COLO829 (cell line): ENCODE results near the gene CHKA.

Source experiments
- DNase-seq: peaks from one replicate; pipeline ENCODE4 v3.0.0; 2012; ENCODE audit warnings: low spot score

CHKA gene

GRCh38 chr11:68044145-68044813, 76.9 kb downstream of the CHKA start:
- no peak for DNase-seq

GRCh38 chr11:68043349-68044144, 77.6 kb downstream of the CHKA start:
- no peak for DNase-seq

GRCh38 chr11:68043029-68043348, 78.2 kb downstream of the CHKA start:
- no peak for DNase-seq

GRCh38 chr11:68042219-68043028, 78.8 kb downstream of the CHKA start:
- no peak for DNase-seq

- no peak for DNase-seq
These were observed 79.5 kb downstream of the CHKA start for GRCh38 chr11:68041617-68042218.

GRCh38 chr11:68040957-68041591, 80.1 kb downstream of the CHKA start:
- no peak for DNase-seq

GRCh38 chr11:68040101-68040956, 80.9 kb downstream of the CHKA start:
- DNase-seq: no peak

GRCh38 chr11:68039526-68040086, 81.6 kb downstream of the CHKA start:
- no peak for DNase-seq

DNA sequence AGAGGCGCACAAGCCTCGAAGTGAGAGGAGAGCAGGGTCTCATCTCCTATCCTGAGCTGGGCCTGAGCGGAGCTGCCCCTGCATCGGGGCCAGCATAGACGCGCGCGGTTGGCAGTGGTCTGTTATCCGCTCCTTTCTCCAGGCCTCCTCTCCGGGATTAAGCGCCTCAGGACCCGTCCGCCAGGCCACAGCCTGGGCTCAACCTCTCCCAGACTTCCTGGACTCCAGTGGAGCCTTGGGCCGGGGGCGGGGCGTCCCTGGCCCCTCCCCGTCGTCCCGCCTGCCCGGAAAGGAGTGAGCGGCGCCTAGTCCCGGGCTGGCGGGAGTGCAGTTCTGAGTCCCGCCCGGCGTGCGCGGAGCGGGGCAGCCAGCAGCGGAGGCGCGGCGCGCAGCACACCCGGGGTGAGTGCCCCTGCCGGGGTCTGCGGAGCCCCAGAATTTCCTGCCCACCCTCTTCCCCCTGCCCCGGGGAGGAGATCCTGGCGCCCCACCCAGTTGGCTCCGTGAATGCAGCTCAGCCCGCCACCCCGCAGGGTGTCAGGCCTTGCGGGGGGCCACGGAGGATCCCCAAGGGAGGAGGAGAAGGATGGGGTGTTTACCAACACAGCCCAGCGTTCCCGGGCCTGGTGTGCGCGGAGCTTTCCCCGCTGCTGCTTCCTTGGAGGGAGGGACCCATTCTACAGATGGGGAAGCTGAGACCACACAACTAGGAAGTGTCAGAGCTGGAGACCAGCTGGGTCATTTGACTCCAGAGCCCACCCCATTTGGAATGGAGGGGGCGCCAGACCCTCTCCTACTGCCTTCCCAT, 82.3 kb downstream of the CHKA start, which contains the start of gene TCIRG1:
Gene TCIRG1, plus strand, starts transcription at position 308 of the 808 bp plus-strand sequence. CDS start 2,247 bp downstream, outside the sequence.
- DNase-seq: peak; percentile 91

DNA sequence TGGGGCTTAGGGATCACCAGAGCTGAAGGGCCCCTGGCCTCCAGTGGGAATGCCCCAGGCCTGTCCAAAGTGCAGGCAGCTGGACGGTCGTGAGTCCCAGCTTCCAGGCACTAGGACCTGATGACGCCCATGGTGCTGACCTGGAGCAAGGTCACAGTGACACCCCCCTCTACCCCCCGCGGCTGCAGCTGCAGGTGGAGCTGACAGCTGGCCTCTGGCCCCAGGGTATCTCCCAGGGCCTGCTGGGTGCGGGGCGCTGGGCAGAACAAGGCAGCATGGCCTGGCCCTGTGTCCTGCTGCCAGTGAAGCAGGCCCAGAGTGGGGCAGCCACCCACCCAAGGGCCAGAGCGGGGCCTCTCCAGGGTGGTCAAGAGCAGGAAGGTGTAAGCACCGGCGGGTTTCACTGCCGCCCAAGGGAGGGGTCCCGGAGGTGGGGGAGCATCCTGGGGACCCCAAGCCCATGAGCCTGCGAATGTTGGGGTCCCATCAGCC, 82.9 kb downstream of the CHKA start:
- no peak for DNase-seq

- no peak for DNase-seq
These were observed 83.6 kb downstream of the CHKA start for GRCh38 chr11:68037411-68038225.

- no peak for DNase-seq
These were observed 84.4 kb downstream of the CHKA start for GRCh38 chr11:68036717-68037239.

GRCh38 chr11:68036141-68036716, 85.0 kb downstream of the CHKA start:
- no peak for DNase-seq

DNA sequence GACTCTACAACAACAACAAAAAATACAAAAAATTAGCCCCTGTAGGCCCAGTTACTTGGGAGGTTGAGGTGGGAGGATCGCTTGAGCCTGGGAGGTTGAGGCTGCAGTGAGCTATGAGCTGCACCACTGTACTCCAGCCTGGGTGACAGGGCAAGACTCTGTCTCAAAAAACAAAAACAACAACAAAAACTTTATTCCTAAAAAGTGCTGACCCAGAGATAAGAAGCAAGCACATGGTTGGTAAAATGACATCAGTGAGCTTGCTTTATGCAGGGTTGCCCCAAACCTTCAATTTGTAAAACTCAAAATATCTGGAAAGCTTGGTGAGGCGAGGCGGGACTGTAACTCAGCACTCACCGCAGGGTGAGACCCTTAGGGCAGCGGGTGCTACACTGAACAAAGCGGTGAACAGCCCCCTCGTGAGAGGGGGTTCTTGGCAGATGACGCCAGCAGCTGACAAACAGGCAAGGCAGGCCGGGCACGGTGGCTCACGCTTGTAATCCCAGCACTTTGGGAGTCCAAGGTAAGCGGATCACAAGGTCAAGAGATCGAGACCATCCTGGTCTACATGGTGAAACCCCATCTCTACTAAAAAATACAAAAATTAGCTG, 85.8 kb downstream of the CHKA start:
- no peak for DNase-seq

DNA sequence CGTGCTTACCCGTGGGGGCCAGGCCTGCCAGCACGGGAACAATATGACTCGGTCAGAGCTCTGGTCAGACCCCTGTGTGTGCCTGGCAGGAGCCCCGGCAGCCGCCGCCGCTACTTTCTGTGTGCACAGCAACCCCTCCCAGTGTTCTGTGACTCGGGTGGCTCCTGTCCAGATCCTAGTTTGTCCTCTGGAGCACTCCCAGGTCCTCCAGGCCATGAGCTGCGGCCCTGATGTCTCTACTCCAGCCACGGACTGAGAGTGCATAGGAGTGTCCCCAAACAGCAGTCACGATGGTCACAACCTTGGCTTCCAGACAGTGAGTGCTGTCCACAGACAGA, 87.5 kb downstream of the CHKA start:
- no peak for DNase-seq

GRCh38 chr11:68032997-68033707, 88.0 kb downstream of the CHKA start:
- no peak for DNase-seq

- DNase-seq: no peak
These were observed 89.2 kb downstream of the CHKA start for GRCh38 chr11:68032003-68032402.
